SK-N-SH (cell line): ENCODE measurements around the gene GTPBP3. TPM values are rescaled to one million over a fixed set of nuclear protein-coding genes. Genes with fewer than 3 reads are reported as not detected.

Experiments used
- CTCF ChIA-PET: fragments of 300-600, 350-600 bp; formaldehyde crosslinking; extraction: SDS; loops from one replicate; lab custom pipeline; 2021; lab: Yijun Ruan, JAX
- POLR2A ChIA-PET: fragments of 350-600 bp; sonication (Branson Sonifier 250); formaldehyde crosslinking; extraction: SDS; loops from one replicate; lab custom pipeline; 2020; ENCODE audit warnings: antibody characterized with exemption, inconsistent platforms; lab: Yijun Ruan, JAX
- DNase-seq: peaks from one replicate; pipeline ENCODE4 v3.0.0; 2012
- H2AFZ ChIP-seq: fragments of 200-600 bp; sonication (generic); 2 replicates; pipeline ENCODE4 v1.8.1; 2016; ENCODE audit warnings: antibody characterized with exemption, mild to moderate bottlenecking, low read depth
- H3F3A ChIP-seq: fragments of 200-600 bp; sonication (generic); replicated peaks from 2 replicates; pipeline ENCODE3; 2016; ENCODE audit warnings: antibody characterized with exemption, mild to moderate bottlenecking; ENCODE audit not compliant: insufficient read depth
- H3K27ac ChIP-seq, 2 experiments: fragments of 200-500 bp in 1 of 2; fragments of 200-600 bp in 1 of 2; sonication (Bioruptor generic) in 1 of 2; sonication (generic), shearing (Covaris generic) in 1 of 2; 2 replicates each; pipeline versions ENCODE4 v1.5.1 to v1.6.1; 2014 to 2016; ENCODE audit warnings: low read depth in 2 of 2, inconsistent platforms in 1 of 2, low read length in 1 of 2, mild to moderate bottlenecking in 1 of 2, mixed read lengths in 1 of 2
- H3K27me3 ChIP-seq: fragments of 200-600 bp; sonication (generic), shearing (Covaris generic); 2 replicates; pipeline ENCODE4 v1.6.1; 2016; ENCODE audit warnings: mixed run types; ENCODE audit not compliant: insufficient read depth
- H3K36me3 ChIP-seq, 2 experiments: fragments of 200-500 bp in 1 of 2; fragments of 200-600 bp in 1 of 2; sonication (Bioruptor generic) in 1 of 2; sonication (generic) in 1 of 2; replicated peaks in 1 of 2; 2 replicates each; pipeline versions ENCODE3 to v1.5.1; 2014 to 2016; ENCODE audit warnings: low read length in 1 of 2, mild to moderate bottlenecking in 1 of 2; ENCODE audit not compliant: insufficient read depth in 2 of 2, control insufficient read depth in 1 of 2
- H3K4me1 ChIP-seq, 2 experiments: fragments of 200-500 bp in 1 of 2; fragments of 200-600 bp in 1 of 2; sonication (Bioruptor generic) in 1 of 2; sonication (generic), shearing (Covaris generic) in 1 of 2; 2 replicates each; pipeline versions ENCODE4 v1.5.1 to v1.6.1; 2014 to 2016; ENCODE audit warnings: low read depth in 1 of 2, low read length in 1 of 2, mixed run types in 1 of 2; ENCODE audit not compliant: insufficient read depth in 2 of 2, control insufficient read depth in 1 of 2
- H3K4me2 ChIP-seq: fragments of 200-600 bp; sonication (generic), shearing (Covaris generic); 2 replicates; pipeline ENCODE4 v1.6.1; 2017; ENCODE audit warnings: mixed run types
- H3K4me3 ChIP-seq, 2 experiments: fragments of 200-500 bp in 1 of 2; fragments of 200-600 bp in 1 of 2; sonication (Bioruptor generic) in 1 of 2; sonication (generic), shearing (Covaris generic) in 1 of 2; 2 replicates each; pipeline versions ENCODE4 v1.5.1 to v1.8.1; 2014 to 2016; ENCODE audit warnings: low read depth in 2 of 2, inconsistent platforms in 1 of 2, low read length in 1 of 2, mild to moderate bottlenecking in 1 of 2, mixed read lengths in 1 of 2, moderate library complexity in 1 of 2
- H3K79me2 ChIP-seq: fragments of 200-600 bp; sonication (generic); 2 replicates; pipeline ENCODE4 v1.8.1; 2017; ENCODE audit warnings: mild to moderate bottlenecking; ENCODE audit not compliant: insufficient read depth
- H3K9ac ChIP-seq: fragments of 200-600 bp; sonication (generic); 2 replicates; pipeline ENCODE4 v1.6.1; 2017; ENCODE audit warnings: mixed run types
- H3K9me2 ChIP-seq: fragments of 200-600 bp; sonication (generic); 2 replicates; pipeline ENCODE4 v1.6.1; 2017; ENCODE audit warnings: mixed run types
- H3K9me3 ChIP-seq: fragments of 200-600 bp; sonication (generic); 2 replicates; pipeline ENCODE4 v1.6.1; 2017; ENCODE audit warnings: mixed run types, mild to moderate bottlenecking, moderate library complexity
- H4K20me1 ChIP-seq: fragments of 200-600 bp; sonication (generic); 2 replicates; pipeline ENCODE4 v1.6.1; 2017; ENCODE audit warnings: mild to moderate bottlenecking, mixed run types; ENCODE audit not compliant: insufficient read depth
- CHD2 ChIP-seq: fragments of 150-350 bp; IDR thresholded peaks from 2 replicates; pipeline ENCODE4 v1.6.1; 2018; ENCODE audit warnings: low read length; ENCODE audit not compliant: partially characterized antibody
- ELF1 ChIP-seq: IDR thresholded peaks from 2 replicates; pipeline ENCODE4 v1.4.0; 2012
- EP300 ChIP-seq, 2 experiments: IDR thresholded peaks; 2 replicates each; pipeline versions ENCODE4 v1.4.0 to v1.6.1; 2012; ENCODE audit warnings: borderline replicate concordance in 1 of 2, low read depth in 1 of 2, low read length in 1 of 2
- FOSL2 ChIP-seq: IDR thresholded peaks from 2 replicates; pipeline ENCODE4 v1.4.0; 2012; ENCODE audit warnings: low read depth, mild to moderate bottlenecking, moderate library complexity, borderline replicate concordance
- FOXM1 ChIP-seq: IDR thresholded peaks from 2 replicates; pipeline ENCODE4 v1.4.0; 2012; ENCODE audit warnings: low read depth, mild to moderate bottlenecking
- GABPA ChIP-seq: IDR thresholded peaks from 2 replicates; pipeline ENCODE4 v1.4.0; 2012; ENCODE audit warnings: low read depth, mild to moderate bottlenecking
- GATA2 ChIP-seq: sonication (generic); formaldehyde crosslinking; IDR thresholded peaks from 2 replicates; pipeline ENCODE4 v1.5.0; 2020; ENCODE audit warnings: mild to moderate bottlenecking, missing genetic modification reagents
- MAX ChIP-seq: IDR thresholded peaks from 2 replicates; pipeline ENCODE4 v1.4.0; 2012; ENCODE audit warnings: low read depth
- MXI1 ChIP-seq: IDR thresholded peaks from 2 replicates; pipeline ENCODE4 v1.6.1; 2012; ENCODE audit warnings: mild to moderate bottlenecking, low read depth, low read length, improper control_type of control experiment
- NRF1 ChIP-seq: IDR thresholded peaks from 2 replicates; pipeline ENCODE4 v1.6.1; 2012; ENCODE audit warnings: low read depth, mild to moderate bottlenecking, low read length
- POLR2AphosphoS5 ChIP-seq: IDR thresholded peaks from 2 replicates; pipeline ENCODE4 v1.6.1; 2012; ENCODE audit warnings: low read depth, low read length
- RCOR1 ChIP-seq: fragments of 150-350 bp; IDR thresholded peaks from 2 replicates; pipeline ENCODE4 v1.6.1; 2017; ENCODE audit warnings: antibody characterized with exemption, low read length
- REST ChIP-seq: IDR thresholded peaks from 2 replicates; pipeline ENCODE4 v1.6.1; 2012; ENCODE audit warnings: mild to moderate bottlenecking, low read depth, low read length, moderate library complexity
- RFX5 ChIP-seq: IDR thresholded peaks from 2 replicates; pipeline ENCODE4 v1.6.1; 2012; ENCODE audit warnings: mild to moderate bottlenecking, improper control_type of control experiment, low read length
- RXRA ChIP-seq: IDR thresholded peaks from 2 replicates; pipeline ENCODE4 v1.4.0; 2012; ENCODE audit warnings: low read depth, mild to moderate bottlenecking, borderline replicate concordance
- SMC3 ChIP-seq: IDR thresholded peaks from 2 replicates; pipeline ENCODE4 v1.6.1; 2012; ENCODE audit warnings: low read depth, low read length, improper control_type of control experiment
- TAF1 ChIP-seq: IDR thresholded peaks from 2 replicates; pipeline ENCODE4 v1.6.1; 2012; ENCODE audit warnings: low read depth, mild to moderate bottlenecking, low read length, moderate library complexity, borderline replicate concordance
- TCF12 ChIP-seq: IDR thresholded peaks from 2 replicates; pipeline ENCODE4 v1.4.0; 2012
- TEAD4 ChIP-seq: IDR thresholded peaks from 2 replicates; pipeline ENCODE4 v1.4.0; 2012; ENCODE audit warnings: mild to moderate bottlenecking, borderline replicate concordance; ENCODE audit not compliant: insufficient read depth
- USF2 ChIP-seq: fragments of 150-350 bp; IDR thresholded peaks from 2 replicates; pipeline ENCODE4 v1.6.1; 2017; ENCODE audit warnings: antibody characterized with exemption, low read length, low read depth, borderline replicate concordance
- YY1 ChIP-seq: IDR thresholded peaks from 2 replicates; pipeline ENCODE4 v1.4.0; 2012; ENCODE audit warnings: low read depth, mild to moderate bottlenecking
- WGBS: methylation state at CpG from one replicate; pipeline ENCODE4 v1.1.6; 2017; ENCODE audit warnings: low lambda C conversion rate; 5-methylcytosine and 5-hydroxymethylcytosine counted together
- polyA plus RNA-seq, 3 experiments: library from polyadenylated mRNA; depleted of rRNA; stranded (reverse); fragments of >200 nt; gene quantifications; 2 replicates each; pipeline ENCODE4 v1.2.3, GENCODE V29; 2012
- TF ChIP-seq, protein P1 (sequence below): fragments of 200-600 bp; sonication (generic); IDR thresholded peaks from 2 replicates; pipeline ENCODE4 v1.6.1; 2017; ENCODE audit warnings: antibody characterized with exemption, mild to moderate bottlenecking, moderate library complexity
- TF ChIP-seq, protein P2 (sequence below): fragments of 150-350 bp; IDR thresholded peaks from 2 replicates; pipeline ENCODE4 v1.6.1; 2016; ENCODE audit warnings: mild to moderate bottlenecking, low read depth, low read length
- TF ChIP-seq, protein P3 (sequence below): IDR thresholded peaks from 2 replicates; pipeline ENCODE4 v1.4.0; 2012; ENCODE audit warnings: low read depth, borderline replicate concordance

The GTPBP3 gene
- polyA plus RNA-seq, 1 of the 3 experiments (the other 2 are of a cell fraction), result 21.6 TPM

GRCh38 chr19:17309198-17309964, 28.0 kb upstream of the GTPBP3 start, which contains the start of gene DDA1:
TSS of gene DDA1 (plus strand) at chr19:17309563. CDS start at chr19:17309655, 92 bp downstream.
- WGBS, result 2% methylated on average over 27 of the region's 46 CpGs
- no peaks in the 10 kb centered on the region for H3K9me3 ChIP-seq
- H3K4me1 ChIP-seq, result peaks cover 12 to 20% of the 10 kb centered on the region in 2 experiments
- ChIA-PET CTCF (interaction anchor here (1.1 to 1.6 kb wide), 6 partner anchors 14 to 82 kb away, joined by 3 to 6 read pairs (median 4); no protein-coding TSS in a partner anchor), POLR2A (interaction anchor here (0.8 to 1.6 kb wide), 6 partner anchors 12 to 202 kb away, joined by 3 to 8 read pairs (median 4); partner anchors contain the start of genes MVB12A and PGLS)
- peak within 1 kb of the TSS; percentile 68 for H2AFZ ChIP-seq
- peak; percentile 97 for DNase-seq
- H3K79me2 ChIP-seq, result peaks cover 69% of the 10 kb centered on the region
- H4K20me1 ChIP-seq, result peaks cover 17% of the 10 kb centered on the region
- no peaks in the 10 kb centered on the region for H3K9me2 ChIP-seq
- H3K4me2 ChIP-seq, result peak within 1 kb of the TSS; percentile 97
- H3K27me3 ChIP-seq, result no peaks in the 10 kb centered on the region
- peak within 1 kb of the TSS; percentile 49 to 84 for H3K27ac ChIP-seq
- H3K4me3 ChIP-seq, result peak within 1 kb of the TSS; percentile 93 to 97
- peak within 1 kb of the TSS; percentile 97 for H3K9ac ChIP-seq
- H3K36me3 ChIP-seq, result peaks cover 4 to 13% of the 10 kb centered on the region in 2 experiments
- peaks cover 13% of the 10 kb centered on the region for H3F3A ChIP-seq
- TF ChIP-seq TCF12 (no peak), FOXM1 (no peak), TAF1 (peak; percentile 69), GABPA (peak; percentile 87), GATA2 (CRISPR knock-in tag) (no peak), EP300 (IDR thresholded peaks at IDR 0.05; ENCODE audit: borderline replicate concordance in 1 of 2, low read depth in 1 of 2, low read length in 1 of 2) (no peak), MXI1 (no peak; the same call in 1 of the 2 replicates), USF2 (no peak), CHD2 (peak; percentile 95), NRF1 (no peak), MAX (no peak), YY1 (peak; percentile 79), RXRA (no peak), RCOR1 (no peak), TEAD4 (no peak), FOSL2 (no peak), ELF1 (peak; percentile 84), RFX5 (no peak; the same call in 1 of the 2 replicates), POLR2AphosphoS5 (peak; percentile 82), SMC3 (no peak), REST (no peak)
- TF ChIP-seq, protein P1, sequence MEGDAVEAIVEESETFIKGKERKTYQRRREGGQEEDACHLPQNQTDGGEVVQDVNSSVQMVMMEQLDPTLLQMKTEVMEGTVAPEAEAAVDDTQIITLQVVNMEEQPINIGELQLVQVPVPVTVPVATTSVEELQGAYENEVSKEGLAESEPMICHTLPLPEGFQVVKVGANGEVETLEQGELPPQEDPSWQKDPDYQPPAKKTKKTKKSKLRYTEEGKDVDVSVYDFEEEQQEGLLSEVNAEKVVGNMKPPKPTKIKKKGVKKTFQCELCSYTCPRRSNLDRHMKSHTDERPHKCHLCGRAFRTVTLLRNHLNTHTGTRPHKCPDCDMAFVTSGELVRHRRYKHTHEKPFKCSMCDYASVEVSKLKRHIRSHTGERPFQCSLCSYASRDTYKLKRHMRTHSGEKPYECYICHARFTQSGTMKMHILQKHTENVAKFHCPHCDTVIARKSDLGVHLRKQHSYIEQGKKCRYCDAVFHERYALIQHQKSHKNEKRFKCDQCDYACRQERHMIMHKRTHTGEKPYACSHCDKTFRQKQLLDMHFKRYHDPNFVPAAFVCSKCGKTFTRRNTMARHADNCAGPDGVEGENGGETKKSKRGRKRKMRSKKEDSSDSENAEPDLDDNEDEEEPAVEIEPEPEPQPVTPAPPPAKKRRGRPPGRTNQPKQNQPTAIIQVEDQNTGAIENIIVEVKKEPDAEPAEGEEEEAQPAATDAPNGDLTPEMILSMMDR, result no peak
- TF ChIP-seq, protein P2, sequence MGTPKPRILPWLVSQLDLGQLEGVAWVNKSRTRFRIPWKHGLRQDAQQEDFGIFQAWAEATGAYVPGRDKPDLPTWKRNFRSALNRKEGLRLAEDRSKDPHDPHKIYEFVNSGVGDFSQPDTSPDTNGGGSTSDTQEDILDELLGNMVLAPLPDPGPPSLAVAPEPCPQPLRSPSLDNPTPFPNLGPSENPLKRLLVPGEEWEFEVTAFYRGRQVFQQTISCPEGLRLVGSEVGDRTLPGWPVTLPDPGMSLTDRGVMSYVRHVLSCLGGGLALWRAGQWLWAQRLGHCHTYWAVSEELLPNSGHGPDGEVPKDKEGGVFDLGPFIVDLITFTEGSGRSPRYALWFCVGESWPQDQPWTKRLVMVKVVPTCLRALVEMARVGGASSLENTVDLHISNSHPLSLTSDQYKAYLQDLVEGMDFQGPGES, result peak; percentile 89
- TF ChIP-seq, protein P3, sequence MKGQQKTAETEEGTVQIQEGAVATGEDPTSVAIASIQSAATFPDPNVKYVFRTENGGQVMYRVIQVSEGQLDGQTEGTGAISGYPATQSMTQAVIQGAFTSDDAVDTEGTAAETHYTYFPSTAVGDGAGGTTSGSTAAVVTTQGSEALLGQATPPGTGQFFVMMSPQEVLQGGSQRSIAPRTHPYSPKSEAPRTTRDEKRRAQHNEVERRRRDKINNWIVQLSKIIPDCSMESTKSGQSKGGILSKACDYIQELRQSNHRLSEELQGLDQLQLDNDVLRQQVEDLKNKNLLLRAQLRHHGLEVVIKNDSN, result no peak
